ENCODE data around the gene RRAD.

The RRAD gene

DNA sequence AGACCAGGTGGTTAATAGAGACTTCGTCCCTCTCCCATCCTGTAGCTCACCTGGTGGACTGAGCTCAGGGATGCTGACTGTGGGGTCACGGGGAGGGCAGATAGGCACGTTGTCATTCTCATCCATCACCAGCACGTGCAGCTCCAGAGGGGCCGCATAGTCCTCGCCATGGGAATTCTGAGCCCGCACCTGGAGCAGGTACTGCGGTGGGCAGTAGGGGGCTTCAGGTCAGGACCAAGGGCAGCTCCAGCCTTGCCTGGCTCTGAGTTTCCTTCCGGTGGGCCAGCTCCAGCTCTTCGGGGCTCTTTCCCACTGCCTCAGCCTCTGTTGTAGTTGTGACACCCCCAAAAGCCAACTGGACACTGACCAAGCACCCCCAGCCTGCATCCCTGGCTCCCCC, 12.3 kb downstream of the RRAD start:
- no peak for DNase-seq

- DNase-seq: no peak
Measured at GRCh38 chr16:66911801-66912200, 13.5 kb downstream of the RRAD start.

DNA sequence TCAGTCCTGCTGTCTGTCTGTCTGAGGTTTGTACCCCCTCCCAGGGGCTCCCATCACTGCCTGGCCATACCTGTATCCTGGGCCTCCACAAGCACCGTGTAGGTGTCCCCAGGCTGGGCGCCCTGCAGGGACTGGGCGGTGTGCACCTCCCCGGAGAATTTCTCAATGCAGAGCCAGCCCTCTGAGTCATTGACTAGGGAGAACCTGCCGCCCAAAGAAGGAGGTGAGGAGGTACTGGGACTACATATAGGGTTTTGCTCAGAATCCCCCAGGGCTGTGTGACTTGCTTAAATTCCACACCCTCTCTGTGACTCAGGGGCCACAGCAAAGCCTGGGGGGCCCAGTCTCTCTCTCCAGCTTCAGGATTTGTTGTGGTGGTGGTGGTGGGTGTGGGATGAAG, 14.2 kb downstream of the RRAD start:
- DNase-seq: no peak

DNA sequence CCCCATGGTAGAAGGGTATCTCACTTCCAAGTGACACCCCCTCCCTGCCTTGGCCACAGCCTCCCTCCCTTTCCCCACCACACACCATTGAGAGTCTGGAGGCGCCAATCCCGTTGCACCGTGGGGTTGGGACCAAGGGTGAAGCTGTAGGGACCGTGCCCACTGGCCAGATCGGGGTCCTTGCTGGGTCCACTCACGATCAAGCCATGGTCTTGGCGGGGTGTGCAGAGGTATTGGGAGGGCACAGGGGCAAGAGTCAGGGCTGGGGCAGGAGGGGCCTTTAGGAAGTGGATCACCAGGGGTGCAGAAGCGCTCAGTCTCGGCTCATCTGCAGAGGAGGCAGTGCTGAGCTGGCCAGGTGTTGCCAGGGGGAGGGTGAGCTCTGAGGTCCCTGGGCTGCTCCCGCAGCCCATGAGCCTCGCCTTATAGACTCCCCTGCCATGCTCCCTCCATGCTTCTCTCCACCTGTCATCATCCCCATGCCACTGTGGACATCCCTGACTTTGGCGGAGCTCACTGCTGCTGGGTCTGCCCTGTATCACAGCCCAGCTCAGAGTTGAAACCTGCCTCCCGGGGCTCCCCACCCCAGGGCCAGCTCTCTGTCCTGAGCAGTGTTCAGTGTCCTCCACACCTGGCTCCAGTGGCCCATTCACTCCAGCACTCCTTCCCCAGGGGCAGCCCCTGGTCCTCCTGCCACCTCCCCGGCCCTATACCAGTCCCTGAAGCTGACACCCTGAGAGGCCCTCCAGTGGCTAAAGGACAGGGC, 15.0 kb downstream of the RRAD start:
- DNase-seq: no peak

GRCh38 chr16:66908762-66909559, 16.4 kb downstream of the RRAD start:
- DNase-seq: no peak

- no peak for DNase-seq
Measured at GRCh38 chr16:66908116-66908515, 17.2 kb downstream of the RRAD start.

DNA sequence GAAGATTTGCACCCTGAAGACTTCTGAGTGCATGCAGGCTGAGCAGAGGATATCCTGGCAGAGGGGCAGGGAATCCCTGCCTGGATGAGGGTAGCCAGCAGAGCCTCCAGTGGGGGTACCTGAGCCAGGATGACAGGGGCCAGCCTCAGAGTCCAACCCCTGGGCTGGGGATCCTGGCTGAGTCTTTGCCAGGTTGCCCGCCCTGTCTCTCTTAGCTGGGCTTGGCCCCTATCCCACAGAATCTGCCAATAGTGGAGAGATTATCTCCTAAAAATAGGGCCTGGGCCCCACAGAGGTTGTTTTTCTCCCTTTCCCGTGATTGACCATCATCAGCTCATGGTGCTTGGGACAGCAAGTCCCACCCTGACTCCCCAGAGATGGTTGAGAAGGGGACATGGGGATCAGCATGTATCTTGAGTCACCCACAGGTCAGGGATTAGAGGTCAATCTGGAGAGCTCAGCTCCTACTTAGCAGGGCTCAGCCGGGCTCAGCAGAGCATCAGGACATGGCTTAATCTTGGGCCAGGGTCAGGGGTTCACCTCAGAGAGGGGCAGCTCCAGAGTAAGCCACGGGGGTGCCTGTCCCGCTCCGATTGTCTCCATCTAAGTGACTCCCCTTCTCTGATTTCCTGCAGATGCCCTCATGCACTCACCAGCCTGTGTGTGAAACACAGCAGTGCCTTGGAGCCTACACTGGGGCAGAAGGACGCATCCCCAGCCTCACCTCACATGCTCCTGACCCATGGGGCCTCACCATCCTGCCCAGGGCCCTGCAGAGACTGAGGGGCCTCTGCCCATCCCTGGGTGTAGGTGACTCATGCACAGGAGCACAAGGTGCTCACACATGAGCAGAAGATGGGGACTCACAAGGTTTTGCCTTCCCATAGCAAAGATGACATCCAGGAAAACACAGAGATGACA, 18.2 kb downstream of the RRAD start:
- no peak for DNase-seq

- no peak for DNase-seq
Measured at GRCh38 chr16:66905633-66906539, 19.4 kb downstream of the RRAD start.

DNA sequence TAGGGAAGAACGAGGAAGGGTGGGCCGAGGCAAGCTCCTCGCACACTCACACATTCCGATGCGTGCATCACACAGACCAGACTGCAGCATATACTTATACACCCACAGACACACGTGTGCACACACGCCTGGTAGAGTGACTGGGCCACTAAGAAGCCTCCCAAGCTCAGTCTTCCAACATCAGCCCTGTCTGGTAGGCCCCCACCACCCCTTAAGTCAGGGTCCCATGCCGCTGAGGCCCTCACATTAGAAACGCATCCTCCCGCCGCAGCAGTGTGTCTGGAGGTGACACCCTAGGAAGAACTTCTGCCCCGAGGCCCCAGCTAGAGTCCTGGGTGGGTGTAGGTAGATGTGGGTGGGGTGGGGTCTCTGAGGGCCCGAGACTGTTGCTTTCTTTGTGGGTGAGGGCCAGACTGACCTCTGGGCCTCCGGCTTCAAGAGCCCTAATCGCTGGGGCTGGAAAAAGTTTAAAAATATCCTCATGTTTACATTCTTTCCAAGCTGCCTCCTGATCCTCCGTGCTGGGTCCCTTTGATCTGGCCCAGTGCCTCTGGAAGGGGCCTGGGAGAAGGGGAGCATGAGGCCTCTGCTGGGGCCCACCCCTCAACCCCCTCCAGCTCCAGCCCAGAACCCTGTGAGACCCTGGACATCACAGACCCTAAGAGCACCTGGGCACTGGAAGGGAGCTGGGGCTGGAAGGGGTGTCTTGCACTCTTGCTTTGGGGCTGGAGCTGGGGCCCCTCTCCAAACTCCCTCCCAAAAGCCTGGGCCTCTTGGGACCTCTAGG, 20.3 kb downstream of the RRAD start:
- no peak for DNase-seq

DNA sequence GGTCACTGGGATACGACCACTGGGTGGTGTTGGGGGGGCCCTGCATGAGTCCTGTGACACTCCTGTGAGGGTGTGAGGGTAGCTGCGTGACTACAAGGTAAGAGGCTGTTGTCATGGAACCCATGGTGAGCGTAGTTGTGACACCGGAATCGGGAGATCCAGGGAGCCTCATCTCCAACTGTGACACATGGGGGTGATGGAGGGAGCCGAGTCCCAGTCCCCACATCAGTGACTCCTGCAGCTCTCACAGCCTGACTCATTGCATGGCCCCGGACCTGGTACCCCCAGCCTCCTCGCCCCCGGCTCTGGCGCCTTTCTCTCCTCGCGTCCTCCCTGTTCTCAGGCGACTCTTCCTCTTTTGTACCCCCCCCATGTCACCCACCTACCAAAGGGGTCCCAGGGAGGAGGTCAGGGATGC, 20.9 kb downstream of the RRAD start:
- DNase-seq: no peak

DNA sequence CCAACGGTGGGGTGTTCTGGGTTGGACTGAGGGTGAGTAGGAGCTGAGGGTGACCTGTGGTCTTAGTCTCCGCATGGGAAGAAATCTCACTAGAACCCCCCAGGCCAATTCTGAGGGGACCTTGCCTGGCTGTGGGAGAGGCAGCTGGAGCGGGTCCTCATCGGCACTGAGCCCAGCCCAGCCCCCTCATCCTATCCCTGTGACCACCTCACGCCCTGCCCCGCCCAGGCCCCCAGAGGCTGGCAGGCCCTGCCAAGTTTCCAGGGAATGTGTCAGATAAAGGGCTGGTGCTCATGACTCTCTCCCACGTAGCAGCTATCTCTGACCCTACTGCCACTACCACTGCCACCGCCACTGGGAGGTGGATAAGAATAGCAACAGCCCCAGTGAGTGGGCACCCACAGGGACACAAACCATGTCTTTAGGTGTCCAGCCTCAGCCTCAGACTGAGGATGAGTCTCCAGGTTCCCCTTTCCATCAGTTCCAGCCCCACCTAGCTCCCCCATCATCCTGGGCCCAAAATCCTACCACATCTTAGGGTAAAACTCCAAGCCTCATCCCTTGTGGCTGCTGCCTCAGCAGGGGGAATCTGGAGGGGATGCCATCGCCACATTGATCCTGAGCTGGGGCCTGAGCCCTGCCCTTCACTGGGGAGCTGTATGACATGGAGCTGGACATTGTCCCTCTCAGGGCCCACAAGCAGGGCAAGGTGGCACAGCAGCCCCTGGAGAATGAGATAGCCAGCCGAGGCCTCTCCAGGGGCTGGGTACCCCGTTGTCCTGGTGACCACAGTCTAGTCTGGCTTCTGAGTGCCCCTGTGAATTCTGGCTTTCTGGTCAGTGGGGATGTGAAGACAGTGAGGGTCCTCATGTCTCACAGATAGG, 21.5 kb downstream of the RRAD start:
- DNase-seq: no peak

DNA sequence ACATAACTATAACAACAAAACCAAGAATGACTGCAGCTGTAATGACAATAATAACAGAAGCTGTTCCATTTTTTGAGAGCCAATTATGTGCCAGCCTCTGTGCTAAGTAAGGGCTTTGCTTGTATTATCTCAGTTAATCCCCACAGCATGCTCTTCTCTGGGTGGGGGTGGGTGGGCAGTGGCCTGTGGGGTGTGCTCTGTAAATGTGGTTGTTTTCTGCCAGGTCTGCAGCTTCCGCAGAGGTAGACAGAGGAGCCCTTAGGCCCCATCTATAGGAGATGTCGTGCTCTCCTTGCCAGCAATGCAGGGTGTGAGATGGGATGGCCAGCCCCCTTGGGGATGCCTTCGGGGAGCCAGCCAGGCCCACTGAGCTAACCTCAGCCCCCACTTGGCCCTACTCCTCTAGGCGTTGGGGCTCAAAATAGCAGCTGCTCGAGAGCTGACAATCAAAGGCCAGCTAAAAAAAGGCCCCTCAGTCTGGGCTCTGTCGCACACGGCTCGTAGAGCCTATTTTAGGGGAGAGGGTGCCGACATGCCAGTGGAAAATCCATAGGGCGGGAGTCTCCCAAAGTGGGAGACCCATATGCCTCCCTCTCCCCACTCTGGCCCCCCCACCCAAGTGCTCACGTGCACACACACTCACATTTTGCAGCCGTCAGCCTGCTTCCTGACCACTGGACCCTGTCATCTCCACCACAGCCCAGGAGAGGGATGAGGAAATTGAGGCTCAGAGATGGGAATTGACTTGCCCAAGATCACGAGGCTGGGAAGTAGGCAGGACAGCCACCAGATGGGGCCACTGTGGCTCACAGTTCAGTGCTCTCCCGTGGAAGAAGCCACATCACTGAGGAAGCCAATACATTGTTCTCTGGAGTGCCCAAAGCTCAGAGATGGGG, 22.4 kb downstream of the RRAD start:
- DNase-seq: no peak

DNA sequence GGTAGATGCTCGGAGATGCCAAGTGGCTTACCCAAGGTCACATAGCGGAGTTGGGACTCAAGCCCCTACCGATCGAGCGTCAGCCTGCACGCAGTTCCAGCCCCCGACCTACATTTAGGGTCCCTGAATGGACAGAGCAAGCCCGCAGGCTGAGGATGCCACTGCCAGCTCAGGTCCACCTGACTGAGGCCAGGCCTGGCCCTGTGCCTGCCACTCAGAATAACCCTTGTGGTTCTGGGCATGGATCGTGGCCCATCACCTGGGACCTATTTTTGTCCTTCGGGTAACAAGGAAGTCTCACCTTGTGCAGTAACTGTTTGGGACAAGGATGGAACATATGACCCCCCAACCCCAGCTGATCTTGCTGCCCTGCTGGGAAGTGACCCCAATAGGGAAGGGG, 23.7 kb downstream of the RRAD start:
- DNase-seq: no peak

GRCh38 chr16:66900721-66901441, 24.5 kb downstream of the RRAD start:
- DNase-seq: no peak

DNA sequence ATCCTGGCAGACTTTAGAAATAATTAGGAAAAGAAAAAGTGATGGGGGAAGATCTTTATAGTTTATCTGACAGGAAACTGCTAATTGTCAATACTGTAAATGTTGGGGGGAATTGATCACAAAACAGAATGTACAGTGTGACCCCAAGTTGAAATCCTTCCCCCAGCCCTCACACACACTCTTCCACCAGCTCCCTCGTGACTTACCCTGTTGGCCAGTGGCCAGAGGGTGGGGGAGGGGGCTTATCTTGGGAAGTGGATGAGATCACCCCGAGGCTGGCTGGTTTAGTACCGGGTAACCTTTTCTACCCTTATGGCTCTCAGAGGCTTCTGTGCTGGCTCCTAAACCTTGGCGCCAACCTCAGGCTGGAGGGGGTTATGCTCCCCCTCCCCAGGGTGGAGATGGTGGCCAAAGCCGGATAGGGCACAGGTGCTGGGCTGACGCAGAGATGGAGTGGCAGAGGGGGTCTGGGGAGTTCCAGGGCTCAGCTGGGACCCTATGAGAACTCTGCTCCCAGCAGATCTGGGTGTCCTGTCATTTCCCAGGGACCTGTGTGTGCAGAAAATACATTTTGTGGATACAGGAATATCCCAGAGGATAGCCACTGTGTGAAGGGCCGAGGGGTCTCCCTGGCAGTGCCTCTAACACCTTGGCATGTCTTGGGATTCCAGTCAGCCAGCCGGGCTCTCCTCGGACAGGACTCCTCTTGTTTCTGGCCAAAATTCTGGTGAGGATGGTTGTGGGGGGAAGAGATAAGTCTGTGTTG, 25.2 kb downstream of the RRAD start:
- no peak for DNase-seq

GRCh38 chr16:66899310-66899944, 25.9 kb downstream of the RRAD start:
- DNase-seq: no peak

GRCh38 chr16:66898933-66899309, 26.4 kb downstream of the RRAD start:
- no peak for DNase-seq

All from NCI-H1417 treated with DMSO at 0.1 percent for 48 hours (cell line).